GF-D8 (cell line): ENCODE data around the gene POU3F1.

Experiments
- DNase-seq: peaks from one replicate; lab custom pipeline; 2025; lab: John Stamatoyannopoulos, UW

The POU3F1 gene

GRCh38 chr1:38073534-38074301 is 27.1 kb upstream of the POU3F1 start:
- DNase-seq, result no peak

DNA sequence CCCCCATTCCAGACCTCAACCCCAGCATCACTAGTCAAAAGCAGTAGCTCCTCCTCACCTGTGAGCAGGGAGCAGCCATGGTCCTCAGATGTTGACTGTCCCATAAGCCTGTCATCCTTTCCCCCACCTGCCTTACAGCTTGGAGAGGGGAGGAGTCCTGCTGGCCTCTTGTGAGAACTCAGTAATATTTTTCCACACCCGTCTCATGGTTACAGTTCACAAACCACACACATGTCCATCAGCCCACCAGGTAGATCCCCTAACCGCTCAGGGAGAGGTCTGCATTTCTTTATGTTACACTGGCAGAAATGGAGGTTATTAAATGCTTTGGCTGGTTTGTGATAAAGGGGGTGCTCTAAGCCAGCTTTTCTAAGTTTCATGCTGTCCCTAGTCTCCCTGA is 26.3 kb upstream of the POU3F1 start:
- no peak for DNase-seq

DNA sequence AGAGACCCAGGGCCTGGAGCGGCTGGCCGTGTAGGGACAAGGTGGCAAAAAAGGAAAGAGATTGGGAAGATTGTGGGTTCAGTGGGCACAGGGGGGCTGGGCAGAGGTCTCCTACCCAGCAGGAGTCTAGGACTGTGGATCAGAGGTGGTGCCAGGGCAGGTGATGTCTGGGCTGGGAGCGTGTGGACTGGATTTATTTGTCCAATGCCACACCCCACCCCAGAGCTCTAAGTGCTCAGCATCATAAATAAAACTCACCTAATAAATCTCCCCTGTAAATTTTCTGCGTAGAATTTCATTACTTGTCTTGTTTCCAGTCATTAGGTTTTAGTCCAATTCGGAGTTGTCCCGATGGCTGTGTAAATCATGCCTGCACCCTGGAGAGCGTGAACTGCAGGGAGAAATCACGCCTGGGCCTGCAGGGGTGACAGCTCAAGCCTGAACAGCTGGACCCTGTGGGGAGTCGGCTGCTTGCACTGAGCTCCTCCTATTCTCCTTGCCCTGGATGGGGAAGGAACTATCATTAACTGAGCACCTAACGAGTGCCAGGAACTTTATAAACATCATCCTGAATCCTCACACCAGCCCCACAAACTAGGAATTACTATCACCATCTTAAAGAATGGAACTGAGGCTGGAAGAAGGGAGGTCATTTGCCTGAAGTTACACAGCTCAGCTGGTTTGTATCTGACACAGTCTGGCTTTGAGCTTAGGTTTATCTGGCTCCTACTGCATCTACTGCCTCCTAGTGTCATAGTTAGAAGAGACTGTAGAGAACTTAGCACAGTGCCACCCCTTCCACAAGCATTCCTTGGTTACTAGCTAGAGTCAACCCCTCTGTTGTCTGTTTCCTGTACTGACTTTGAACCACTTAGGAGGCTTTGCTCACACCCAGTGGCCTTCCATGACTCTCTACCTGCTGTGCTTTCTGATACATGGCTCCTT is 25.0 kb upstream of the POU3F1 start:
- no peak for DNase-seq

GRCh38 chr1:38068980-38069340 is 22.4 kb upstream of the POU3F1 start:
- DNase-seq, result no peak

GRCh38 chr1:38068220-38068979 is 21.8 kb upstream of the POU3F1 start:
- no peak for DNase-seq

- DNase-seq, result no peak
Measured at GRCh38 chr1:38064197-38064903, 17.8 kb upstream of the POU3F1 start.

- no peak for DNase-seq
Measured at GRCh38 chr1:38063616-38064015, 17.0 kb upstream of the POU3F1 start.

- DNase-seq, result no peak
Measured at GRCh38 chr1:38062361-38063288, 16.0 kb upstream of the POU3F1 start.

GRCh38 chr1:38061883-38062328 is 15.3 kb upstream of the POU3F1 start:
- DNase-seq, result no peak

- no peak for DNase-seq
Measured at GRCh38 chr1:38061290-38061689, 14.7 kb upstream of the POU3F1 start.

GRCh38 chr1:38060498-38060897 is 13.9 kb upstream of the POU3F1 start:
- no peak for DNase-seq

GRCh38 chr1:38059635-38060250 is 13.2 kb upstream of the POU3F1 start:
- no peak for DNase-seq

- no peak for DNase-seq
Measured at GRCh38 chr1:38055965-38056364, 9.4 kb upstream of the POU3F1 start.

DNA sequence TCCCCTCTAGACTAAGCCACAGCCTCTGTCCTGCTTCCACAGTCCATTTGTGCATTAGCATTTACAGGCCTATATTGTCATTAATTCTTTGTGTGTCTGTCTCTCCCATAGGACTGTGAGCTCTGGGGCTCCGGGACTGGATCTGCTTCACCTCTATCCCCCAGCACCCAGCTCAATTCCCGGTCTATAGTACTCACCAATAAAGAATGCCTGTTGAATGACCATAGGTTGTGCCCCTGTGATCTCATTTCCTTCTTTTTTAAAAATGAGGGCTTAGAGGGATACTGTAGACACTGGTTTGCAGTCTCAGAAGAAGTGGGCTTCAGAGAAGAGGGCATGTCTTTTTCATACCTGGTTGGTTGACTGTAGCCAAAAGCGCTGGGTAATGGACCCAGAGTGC is 8.8 kb upstream of the POU3F1 start:
- no peak for DNase-seq

DNA sequence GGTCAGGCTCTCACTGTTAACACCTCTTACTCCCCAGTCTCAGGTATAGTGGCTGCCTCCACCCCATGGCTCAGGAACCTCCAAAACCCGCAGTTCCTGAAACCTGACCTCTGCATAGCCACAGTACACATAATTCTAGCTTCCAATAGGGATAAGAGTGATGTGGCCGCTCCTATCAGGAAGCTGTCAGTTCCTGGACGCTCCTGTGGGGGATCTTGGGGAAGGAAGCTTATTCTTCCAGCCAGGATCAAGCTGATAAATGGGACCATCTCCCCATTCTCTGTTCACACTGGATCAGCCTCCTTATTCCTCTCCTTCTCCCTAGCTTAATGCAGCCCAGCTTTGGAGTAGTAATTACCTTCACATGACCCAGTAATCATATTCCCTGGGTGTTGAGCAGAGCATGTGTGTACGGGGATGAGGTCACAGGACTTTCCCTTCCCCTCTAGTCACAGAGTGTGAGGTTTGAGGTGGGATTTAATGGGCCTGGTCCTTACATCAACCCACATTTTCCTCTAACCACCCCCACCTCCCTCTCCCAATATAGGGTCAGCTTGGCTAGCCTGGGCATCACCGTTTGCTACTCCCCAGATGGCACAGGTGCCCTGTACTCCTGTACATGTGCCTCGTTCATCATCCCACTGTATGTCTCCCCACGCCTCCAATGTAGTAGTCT is 7.0 kb upstream of the POU3F1 start:
- no peak for DNase-seq

GRCh38 chr1:38052750-38053415 is 6.3 kb upstream of the POU3F1 start:
- no peak for DNase-seq

- no peak for DNase-seq
Measured at GRCh38 chr1:38051079-38051543, 4.5 kb upstream of the POU3F1 start.

GRCh38 chr1:38050397-38051078 is 3.9 kb upstream of the POU3F1 start:
- DNase-seq, result no peak
